Erythroblast (primary cell): ENCODE data around the gene ACP2.

Experiments
- GATA1 ChIP-seq: IDR thresholded peaks from 2 replicates; pipeline ENCODE4 v1.6.1; 2011; ENCODE audit warnings: low read depth, mild to moderate bottlenecking, control low read depth, low read length, moderate library complexity
- POLR2A ChIP-seq: IDR thresholded peaks from 2 replicates; pipeline ENCODE4 v1.6.1; 2011; ENCODE audit warnings: mild to moderate bottlenecking, low read length

DNA sequence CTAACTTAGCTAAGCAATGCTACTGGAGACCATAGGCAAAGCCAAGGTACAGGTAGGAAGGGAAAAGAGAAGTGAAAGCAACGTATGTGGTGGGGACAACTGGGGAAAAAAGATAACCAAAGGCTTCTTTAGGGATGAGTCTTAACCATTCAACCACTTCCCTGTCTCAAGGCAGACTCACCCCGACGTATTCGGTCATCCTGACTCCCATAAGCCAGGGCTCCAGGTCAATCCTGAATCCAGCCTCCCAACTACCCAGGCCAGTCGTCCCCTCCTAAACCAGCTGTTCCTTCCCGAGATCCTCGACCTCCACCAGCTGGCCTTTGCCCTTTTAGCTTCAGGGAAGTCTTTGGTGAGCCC is 330 bp downstream of the ACP2 start:
- TF ChIP-seq POLR2A (no peak), GATA1 (no peak)
